K562 (cell line): ENCODE measurements around the gene HVCN1. TPM values are rescaled to one million over a fixed set of nuclear protein-coding genes. Genes with fewer than 3 reads are reported as not detected.

Experiments used
- ARHGAP35 ChIP-seq: fragments of 450-650 bp; IDR thresholded peaks from 2 replicates; pipeline ENCODE4 v1.6.1; 2018; ENCODE audit not compliant: partially characterized antibody
- ATF1 ChIP-seq, 2 experiments: fragments of 450-650 bp in 1 of 2; IDR thresholded peaks; 2 replicates each; pipeline ENCODE4 v1.6.1; 2016; ENCODE audit warnings: missing compliant biosample characterization in 1 of 2, missing genetic modification characterization in 1 of 2
- CBFB ChIP-seq: sonication (generic); formaldehyde crosslinking; IDR thresholded peaks from 2 replicates; pipeline ENCODE4 v1.4.0; 2020; ENCODE audit warnings: mild to moderate bottlenecking, missing genetic modification reagents
- CGGBP1 ChIP-seq: fragments of 250-450 bp; sonication (Bioruptor Pico); IDR thresholded peaks from 2 replicates; pipeline ENCODE4 v1.9.0; 2021; ENCODE audit warnings: mild to moderate bottlenecking
- E2F5 ChIP-seq: sonication (generic); formaldehyde crosslinking; IDR thresholded peaks from 2 replicates; pipeline ENCODE4 v1.8.0; 2022; ENCODE audit warnings: mild to moderate bottlenecking, missing genetic modification reagents
- EP400 ChIP-seq: fragments of 450-650 bp; IDR thresholded peaks from 2 replicates; pipeline ENCODE4 v1.6.1; 2017; ENCODE audit warnings: antibody characterized with exemption, mild to moderate bottlenecking, moderate library complexity
- GABPA ChIP-seq: fragments of 200-800 bp; sonication (Bioruptor generic); conservative IDR thresholded peaks from 2 replicates; pipeline ENCODE4 v1.6.1; 2016; ENCODE audit warnings: low read depth, missing genetic modification characterization, missing compliant biosample characterization
- HIVEP1 ChIP-seq: fragments of 250-450 bp; sonication (Bioruptor Pico); IDR thresholded peaks from 2 replicates; pipeline ENCODE4 v1.4.0; 2020; ENCODE audit warnings: mild to moderate bottlenecking
- MEF2D ChIP-seq: conservative IDR thresholded peaks from 2 replicates; pipeline ENCODE4 v1.6.1; 2016; ENCODE audit warnings: low read depth, missing genetic modification characterization, missing compliant biosample characterization
- MTA1 ChIP-seq: fragments of 450-650 bp; IDR thresholded peaks from 2 replicates; pipeline ENCODE4 v1.6.1; 2017; ENCODE audit warnings: borderline replicate concordance
- MTF1 ChIP-seq: fragments of 250-450 bp; sonication (Bioruptor Pico); IDR thresholded peaks from 2 replicates; pipeline ENCODE4 v1.9.0; 2021; ENCODE audit warnings: moderate library complexity, mild to moderate bottlenecking, inconsistent platforms, borderline replicate concordance
- NCOA1 ChIP-seq: fragments of 450-650 bp; IDR thresholded peaks from 2 replicates; pipeline ENCODE4 v1.6.1; 2016; ENCODE audit warnings: low read depth
- NFE2 ChIP-seq: IDR thresholded peaks from 2 replicates; pipeline ENCODE4 v1.6.1; 2014; ENCODE audit warnings: antibody characterized with exemption, low read depth
- PHB ChIP-seq: fragments of 250-450 bp; sonication (Bioruptor Pico); IDR thresholded peaks from 2 replicates; pipeline ENCODE4 v1.5.0; 2021
- RERE ChIP-seq: sonication (generic); formaldehyde crosslinking; IDR thresholded peaks from 2 replicates; pipeline ENCODE4 v1.8.0; 2023; ENCODE audit warnings: missing genetic modification reagents, mild to moderate bottlenecking, borderline replicate concordance
- RHOXF2B ChIP-seq: fragments of 250-450 bp; sonication (Bioruptor Pico); conservative IDR thresholded peaks from 2 replicates; pipeline ENCODE4 v1.5.1; 2021
- TFE3 ChIP-seq: fragments of 450-650 bp; formaldehyde crosslinking; IDR thresholded peaks from 2 replicates; pipeline ENCODE4 v1.4.0; 2020; ENCODE audit warnings: mild to moderate bottlenecking, mixed read lengths
- ZFX ChIP-seq: sonication (generic); formaldehyde crosslinking; IDR thresholded peaks from 2 replicates; pipeline ENCODE4 v1.8.0; 2022; ENCODE audit warnings: mild to moderate bottlenecking, missing genetic modification reagents, moderate library complexity
- polyA plus RNA-seq, 8 experiments: library from polyadenylated mRNA; depleted of rRNA in 4 of 8; stranded (reverse) in 5 of 8; unstranded in 3 of 8; fragments of >200 nt; fragmentation: Nextera tagmentation in 2 of 8; fragmentation: Illumina TruSeq in 1 of 8; extraction: Ambion mirVana in 2 of 8; extraction: Trizol in 1 of 8; gene quantifications; 2 replicates each; pipeline versions ENCODE4 v1.2.1 to v1.2.3, GENCODE V29; 2011 to 2014; ENCODE audit warnings: inconsistent platforms in 1 of 8, missing spikeins in 1 of 8
- total RNA-seq, 7 experiments: library from RNA; depleted of rRNA in 6 of 7; stranded (reverse); fragments of >200 nt in 6 of 7; fragmentation: Illumina TruSeq in 2 of 7; extraction: Trizol in 2 of 7; gene quantifications; 2 replicates each; pipeline versions ENCODE4 v1.2.1 to v1.2.3, GENCODE V29; 2011 to 2021; ENCODE audit warnings: low replicate concordance in 1 of 7

The HVCN1 gene
- total and polyA plus RNA-seq, 9 of the 15 experiments (the other 6 are each of a cell fraction or from before 2014, with no cell fraction given) = 0.21 to 1.4 (median 0.74) TPM

- TF ChIP-seq RERE (CRISPR knock-in tag) (no peak), MTA1 (peak; percentile 30; the same call in 1 of the 2 replicates), E2F5 (CRISPR knock-in tag) (no peak), ATF1 (CRISPR knock-in tag; IDR thresholded peaks at IDR 0.05) (no peak), ATF1 (tag; IDR thresholded peaks at IDR 0.05) (0 out of 2 replicates have a peak, but pooled peaks have one; percentile 40), GABPA (peak; percentile 67), MEF2D (tag) (peak; percentile 29), ZFX (peak; percentile 91), EP400 (peak; percentile 72; the same call in 1 of the 2 replicates), ARHGAP35 (no peak), PHB (no peak), CBFB (CRISPR knock-in tag) (no peak), NCOA1 (0 out of 2 replicates have a peak, but pooled peaks have one; percentile 54), CGGBP1 (CRISPR knock-in tag) (no peak), TFE3 (CRISPR knock-in tag) (peak; percentile 96), MTF1 (CRISPR knock-in tag) (no peak), HIVEP1 (CRISPR knock-in tag) (no peak), RHOXF2B (no peak), NFE2 (peak; percentile 98)
Observed at GRCh38 chr12:110698171-110698902, 9.4 kb upstream of the HVCN1 start (continued).
